A549 treated with dexamethasone at 1 μM for 4 hours (cell line): Measurements from ENCODE around the gene MSH6. TPM values are rescaled to one million over a fixed set of nuclear protein-coding genes. Genes with fewer than 3 reads are reported as not detected.

Experiments used
- total RNA-seq: library from RNA; stranded (reverse); fragments of 200-300 nt; extraction: Qiagen RNA extraction; gene quantifications from 5 replicates; pipeline ENCODE4 v1.2.3, GENCODE V29; 2022

The MSH6 gene
- total RNA-seq, result 86.5 to 106 TPM (median 93.4 TPM) in 5 replicates

GRCh38 chr2:47782671-47783485 lies at the start of gene MSH6:
Gene MSH6 (plus strand): TSS chr2:47783145. CDS start chr2:47783234, 89 bp downstream.

Other genes with a start within 250 kb of the MSH6 start
- gene KCNK12, start 212.2 kb upstream of the MSH6 start, total RNA-seq, result 0.01 to 0.04 TPM (median 0.02 TPM) in 4 of 5 replicates, not detected in the other
- 37.2 to 50.2 TPM (median 43.3 TPM) in 5 replicates for gene FBXO11, start 123.4 kb downstream of the MSH6 start, total RNA-seq